ENCODE results near the gene EPM2A.

GRCh38 chr6:145699462-145699861, 35.9 kb downstream of the EPM2A start:
- TF ChIP-seq TCF7L2 (IDR thresholded peaks at IDR 0.05; ENCODE audit: low read depth, low read length), result no peak
- no peak for TF ChIP-seq POLR2AphosphoS5 (IDR thresholded peaks at IDR 0.05; ENCODE audit: low read depth, low read length)
- TF ChIP-seq, protein P1, sequence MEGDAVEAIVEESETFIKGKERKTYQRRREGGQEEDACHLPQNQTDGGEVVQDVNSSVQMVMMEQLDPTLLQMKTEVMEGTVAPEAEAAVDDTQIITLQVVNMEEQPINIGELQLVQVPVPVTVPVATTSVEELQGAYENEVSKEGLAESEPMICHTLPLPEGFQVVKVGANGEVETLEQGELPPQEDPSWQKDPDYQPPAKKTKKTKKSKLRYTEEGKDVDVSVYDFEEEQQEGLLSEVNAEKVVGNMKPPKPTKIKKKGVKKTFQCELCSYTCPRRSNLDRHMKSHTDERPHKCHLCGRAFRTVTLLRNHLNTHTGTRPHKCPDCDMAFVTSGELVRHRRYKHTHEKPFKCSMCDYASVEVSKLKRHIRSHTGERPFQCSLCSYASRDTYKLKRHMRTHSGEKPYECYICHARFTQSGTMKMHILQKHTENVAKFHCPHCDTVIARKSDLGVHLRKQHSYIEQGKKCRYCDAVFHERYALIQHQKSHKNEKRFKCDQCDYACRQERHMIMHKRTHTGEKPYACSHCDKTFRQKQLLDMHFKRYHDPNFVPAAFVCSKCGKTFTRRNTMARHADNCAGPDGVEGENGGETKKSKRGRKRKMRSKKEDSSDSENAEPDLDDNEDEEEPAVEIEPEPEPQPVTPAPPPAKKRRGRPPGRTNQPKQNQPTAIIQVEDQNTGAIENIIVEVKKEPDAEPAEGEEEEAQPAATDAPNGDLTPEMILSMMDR (IDR thresholded peaks at IDR 0.05), result no peak
- TF ChIP-seq, protein P2, sequence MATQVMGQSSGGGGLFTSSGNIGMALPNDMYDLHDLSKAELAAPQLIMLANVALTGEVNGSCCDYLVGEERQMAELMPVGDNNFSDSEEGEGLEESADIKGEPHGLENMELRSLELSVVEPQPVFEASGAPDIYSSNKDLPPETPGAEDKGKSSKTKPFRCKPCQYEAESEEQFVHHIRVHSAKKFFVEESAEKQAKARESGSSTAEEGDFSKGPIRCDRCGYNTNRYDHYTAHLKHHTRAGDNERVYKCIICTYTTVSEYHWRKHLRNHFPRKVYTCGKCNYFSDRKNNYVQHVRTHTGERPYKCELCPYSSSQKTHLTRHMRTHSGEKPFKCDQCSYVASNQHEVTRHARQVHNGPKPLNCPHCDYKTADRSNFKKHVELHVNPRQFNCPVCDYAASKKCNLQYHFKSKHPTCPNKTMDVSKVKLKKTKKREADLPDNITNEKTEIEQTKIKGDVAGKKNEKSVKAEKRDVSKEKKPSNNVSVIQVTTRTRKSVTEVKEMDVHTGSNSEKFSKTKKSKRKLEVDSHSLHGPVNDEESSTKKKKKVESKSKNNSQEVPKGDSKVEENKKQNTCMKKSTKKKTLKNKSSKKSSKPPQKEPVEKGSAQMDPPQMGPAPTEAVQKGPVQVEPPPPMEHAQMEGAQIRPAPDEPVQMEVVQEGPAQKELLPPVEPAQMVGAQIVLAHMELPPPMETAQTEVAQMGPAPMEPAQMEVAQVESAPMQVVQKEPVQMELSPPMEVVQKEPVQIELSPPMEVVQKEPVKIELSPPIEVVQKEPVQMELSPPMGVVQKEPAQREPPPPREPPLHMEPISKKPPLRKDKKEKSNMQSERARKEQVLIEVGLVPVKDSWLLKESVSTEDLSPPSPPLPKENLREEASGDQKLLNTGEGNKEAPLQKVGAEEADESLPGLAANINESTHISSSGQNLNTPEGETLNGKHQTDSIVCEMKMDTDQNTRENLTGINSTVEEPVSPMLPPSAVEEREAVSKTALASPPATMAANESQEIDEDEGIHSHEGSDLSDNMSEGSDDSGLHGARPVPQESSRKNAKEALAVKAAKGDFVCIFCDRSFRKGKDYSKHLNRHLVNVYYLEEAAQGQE (IDR thresholded peaks at IDR 0.05; ENCODE audit: insufficient read depth in 1 of 2, low read depth in 2 of 2, low read length in 1 of 2), result no peak
